HepG2 (cell line): ENCODE results near the gene ATP6V1G2. TPM values are rescaled to one million over a fixed set of nuclear protein-coding genes. Genes with fewer than 3 reads are reported as not detected.

ENCODE experiments used
- ATAC-seq: fragments of 200-7000 bp; cut with Tn5 transposase; 3 replicates; pipeline ENCODE4 v1.9.1; 2020; ENCODE audit warnings: mild to moderate bottlenecking, moderate library complexity
- BruUV-seq: library from RNA; stranded (reverse); fragments of 400-500 nt; replicated peaks from 2 replicates; lab custom pipeline; 2021; lab: Mats Ljungman, UMichigan
- CTCF ChIA-PET: fragments of 300-600 bp; formaldehyde crosslinking; extraction: SDS; loops from one replicate; lab custom pipeline; 2021; ENCODE audit warnings: low total read pairs, inconsistent platforms, low intra/inter-chr PET ratio; lab: Yijun Ruan, JAX
- POLR2A ChIA-PET: fragments of 350-600 bp; sonication (Branson Sonifier 250); formaldehyde crosslinking; loops from one replicate; lab custom pipeline; 2020; ENCODE audit warnings: antibody characterized with exemption, inconsistent platforms; lab: Yijun Ruan, JAX
- DNase-seq: peaks from one replicate; pipeline ENCODE4 v3.0.0-alpha.2; 2015; ENCODE audit warnings: low spot score
- FAIRE-seq: peaks from 3 replicates; lab custom pipeline; 2011; peaks lifted over from hg19 to GRCh38; lab: Jason Lieb, UNC
- H2AFZ ChIP-seq: one replicate; pipeline ENCODE4 v1.6.1; 2011; ENCODE audit warnings: low read length, inconsistent platforms
- H3K27ac ChIP-seq: fragments of 300-600 bp; 3 replicates; pipeline ENCODE4 v1.8.0; 2011; ENCODE audit warnings: mixed run types, mild to moderate bottlenecking, mixed read lengths, low read length, inconsistent platforms; ENCODE audit not compliant: insufficient read depth; ENCODE audit errors: extremely low read length
- H3K27me3 ChIP-seq, 2 experiments: fragments of 200-600 bp in 1 of 2; 2 replicates in 1 of 2; 3 replicates in 1 of 2; pipeline versions ENCODE4 v1.6.0 to v1.8.0; 2011; ENCODE audit warnings: low read length in 2 of 2, mild to moderate bottlenecking in 2 of 2, moderate library complexity in 2 of 2, inconsistent platforms in 1 of 2; ENCODE audit not compliant: insufficient read depth in 2 of 2, control insufficient read depth in 1 of 2
- H3K36me3 ChIP-seq, 2 experiments: fragments of 200-600 bp in 1 of 2; replicated peaks in 1 of 2; 2 replicates in 1 of 2; 3 replicates in 1 of 2; pipeline versions ENCODE4 v1.5.1 to v1.8.0; 2011; ENCODE audit warnings: low read length in 2 of 2, inconsistent platforms in 1 of 2; ENCODE audit not compliant: insufficient read depth in 2 of 2, control insufficient read depth in 1 of 2
- H3K4me1 ChIP-seq: 2 replicates; pipeline ENCODE4 v1.5.1; 2012; ENCODE audit warnings: low read length, inconsistent platforms; ENCODE audit not compliant: insufficient read depth
- H3K4me2 ChIP-seq: 2 replicates; pipeline ENCODE4 v1.6.0; 2011; ENCODE audit warnings: low read depth, low read length, inconsistent platforms
- H3K4me3 ChIP-seq, 3 experiments: fragments of 200-600 bp in 1 of 3; sonication (generic), shearing (Covaris generic) in 1 of 3; replicated peaks in 1 of 3; 2 replicates each; pipeline ENCODE4 v1.5.1; 2011 to 2016; ENCODE audit warnings: low read length in 3 of 3, inconsistent platforms in 2 of 3, low read depth in 2 of 3, mild to moderate bottlenecking in 2 of 3, control low read depth in 1 of 3, mixed read lengths in 1 of 3; ENCODE audit not compliant: insufficient read depth in 1 of 3
- H3K79me2 ChIP-seq: one replicate; pipeline ENCODE4 v1.6.1; 2011; ENCODE audit warnings: low read length, inconsistent platforms; ENCODE audit not compliant: insufficient read depth
- H3K9ac ChIP-seq: 2 replicates; pipeline ENCODE4 v1.6.0; 2011; ENCODE audit warnings: mild to moderate bottlenecking, low read depth, low read length, inconsistent platforms; ENCODE audit not compliant: insufficient read depth
- H3K9me3 ChIP-seq: 2 replicates; pipeline ENCODE4 v1.5.1; 2012; ENCODE audit warnings: mild to moderate bottlenecking, low read length
- H4K20me1 ChIP-seq: 2 replicates; pipeline ENCODE4 v1.6.0; 2011; ENCODE audit warnings: inconsistent platforms, mild to moderate bottlenecking, low read length, moderate library complexity; ENCODE audit not compliant: insufficient read depth
- KLF9 ChIP-seq: IDR thresholded peaks from 2 replicates; pipeline ENCODE4 v1.6.1; 2016; ENCODE audit warnings: low read depth
- MAZ ChIP-seq, 2 experiments: sonication (generic) in 1 of 2; formaldehyde crosslinking in 1 of 2; IDR thresholded peaks; 2 replicates each; pipeline versions ENCODE4 v1.5.0 to v1.6.1; 2012 to 2020; ENCODE audit warnings: low read depth in 2 of 2, mild to moderate bottlenecking in 2 of 2, borderline replicate concordance in 1 of 2, improper control_type of control experiment in 1 of 2, low read length in 1 of 2, missing genetic modification reagents in 1 of 2, moderate library complexity in 1 of 2
- MED13 ChIP-seq: sonication (generic); formaldehyde crosslinking; IDR thresholded peaks from 2 replicates; pipeline ENCODE4 v1.5.0; 2020; ENCODE audit warnings: missing genetic modification reagents
- MLLT10 ChIP-seq: sonication (generic); formaldehyde crosslinking; IDR thresholded peaks from 2 replicates; pipeline ENCODE4 v1.4.0; 2020; ENCODE audit warnings: missing genetic modification reagents
- NFIC ChIP-seq: IDR thresholded peaks from 2 replicates; pipeline ENCODE4 v1.6.1; 2012; ENCODE audit warnings: mild to moderate bottlenecking, low read length, inconsistent platforms
- REXO4 ChIP-seq: sonication (generic); formaldehyde crosslinking; IDR thresholded peaks from 2 replicates; pipeline ENCODE4 v1.8.0; 2022; ENCODE audit warnings: missing genetic modification reagents, mild to moderate bottlenecking, borderline replicate concordance
- ZBTB20 ChIP-seq: sonication (generic); formaldehyde crosslinking; IDR thresholded peaks from 2 replicates; pipeline ENCODE4 v1.8.1; 2023; ENCODE audit warnings: missing genetic modification reagents, low read depth, mild to moderate bottlenecking, borderline replicate concordance
- ZKSCAN8 ChIP-seq: IDR thresholded peaks from 2 replicates; pipeline ENCODE4 v1.6.1; 2016; ENCODE audit warnings: borderline replicate concordance, missing genetic modification reagents, missing compliant biosample characterization
- ZNF703 ChIP-seq: sonication (generic); formaldehyde crosslinking; IDR thresholded peaks from 2 replicates; pipeline ENCODE4 v1.5.1; 2020; ENCODE audit warnings: missing genetic modification reagents, mild to moderate bottlenecking, moderate library complexity, borderline replicate concordance
- ZNF839 ChIP-seq: sonication (generic); formaldehyde crosslinking; IDR thresholded peaks from 2 replicates; pipeline ENCODE4 v1.4.0; 2020; ENCODE audit warnings: missing genetic modification reagents, mild to moderate bottlenecking, borderline replicate concordance
- ZNF879 ChIP-seq: sonication (generic); formaldehyde crosslinking; IDR thresholded peaks from 2 replicates; pipeline ENCODE4 v1.8.1; 2023; ENCODE audit warnings: missing genetic modification reagents
- ZSCAN29 ChIP-seq: sonication (generic); formaldehyde crosslinking; conservative IDR thresholded peaks from 2 replicates; pipeline ENCODE4 v1.4.0; 2020; ENCODE audit warnings: mild to moderate bottlenecking, missing genetic modification reagents
- WGBS: methylation state at CpG from one replicate; pipeline ENCODE4 v1.1.6; 2017; ENCODE audit warnings: low lambda C conversion rate; 5-methylcytosine and 5-hydroxymethylcytosine counted together
- in situ Hi-C: cut with HindIII; loops from 2 replicates; pipeline ENCODE4 v1.10.0; 2017; ENCODE audit warnings: low pct_unique_long_range_greater_than_20kb; ENCODE audit not compliant: extremely low pct_ligation_motif_present
- intact Hi-C: fragments of 100-400 bp; cut with micrococcal nuclease; formaldehyde crosslinking; loops from one replicate; pipeline ENCODE4 v1.10.0; 2022; ENCODE audit not compliant: unreplicated experiment
- polyA plus RNA-seq, 8 experiments: library from polyadenylated mRNA; depleted of rRNA in 3 of 8; stranded (reverse) in 7 of 8; unstranded in 1 of 8; fragments of >200 nt; fragmentation: Illumina TruSeq in 4 of 8; extraction: Trizol in 4 of 8; gene quantifications; 2 replicates each; pipeline versions ENCODE4 v1.2.1 to v1.2.3, GENCODE V29; 2011 to 2016; ENCODE audit warnings: low read depth in 4 of 8, missing spikeins in 1 of 8, mixed read lengths in 1 of 8; ENCODE audit not compliant: insufficient read depth in 1 of 8
- total RNA-seq, 5 experiments: library from RNA; depleted of rRNA; stranded (reverse); fragments of >200 nt; fragmentation: Illumina TruSeq; extraction: Trizol; gene quantifications; 2 replicates each; pipeline ENCODE4 v1.2.3, GENCODE V29; 2016; ENCODE audit warnings: low read depth in 1 of 5
- TF ChIP-seq, protein P1 (sequence below): sonication (generic); formaldehyde crosslinking; IDR thresholded peaks from 2 replicates; pipeline ENCODE4 v1.5.1; 2020; ENCODE audit warnings: missing genetic modification reagents, mild to moderate bottlenecking, borderline replicate concordance

Gene ATP6V1G2
- total and polyA plus RNA-seq, 2 of the 13 experiments (the other 11 are each of a cell fraction or from before 2014, with no cell fraction given): 0.27 to 0.83 TPM

DNA sequence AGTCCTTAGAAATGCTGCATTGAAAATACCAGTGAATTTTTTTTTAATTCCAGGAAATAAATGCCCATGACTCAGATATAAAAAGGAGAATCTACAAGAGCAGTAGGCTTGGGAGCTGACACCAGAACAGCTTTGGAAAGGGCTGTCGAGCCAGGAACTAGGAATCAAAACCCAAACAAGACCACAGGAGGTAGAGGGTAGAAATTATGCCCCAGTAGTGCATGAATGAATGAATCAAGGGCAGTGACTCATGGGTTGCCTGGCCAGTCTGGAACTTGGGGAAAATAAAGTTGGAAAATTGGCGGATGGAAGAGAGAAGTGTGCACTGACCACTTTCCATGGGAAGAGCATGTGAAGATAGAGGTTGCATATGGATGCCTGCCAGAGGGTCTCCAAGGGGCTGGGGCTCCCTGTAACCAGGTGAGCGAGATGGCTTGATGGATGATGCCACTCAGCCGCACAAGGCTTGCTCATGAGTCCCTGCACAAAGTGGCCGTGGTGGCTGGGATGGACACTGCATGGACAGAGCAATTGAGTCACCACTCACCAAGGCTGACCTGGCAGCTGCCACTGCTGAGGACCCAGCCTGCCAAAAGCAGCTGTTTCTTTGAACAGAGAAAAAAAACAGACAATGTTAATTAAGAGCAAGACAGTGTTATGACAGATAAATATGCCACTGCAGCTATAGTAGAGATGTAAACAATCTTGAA, 32.8 kb downstream of the ATP6V1G2 start:
- TF ChIP-seq ZNF703 (CRISPR knock-in tag): no peak
- no peak for TF ChIP-seq MAZ (IDR thresholded peaks at IDR 0.05; ENCODE audit: borderline replicate concordance, low read depth, low read length)
- no peak for TF ChIP-seq MAZ (CRISPR knock-in tag; IDR thresholded peaks at IDR 0.05; ENCODE audit: low read depth)
- no peak for TF ChIP-seq NFIC
- TF ChIP-seq ZNF879 (CRISPR knock-in tag): no peak
- no peak for TF ChIP-seq ZKSCAN8
- TF ChIP-seq, protein P1, sequence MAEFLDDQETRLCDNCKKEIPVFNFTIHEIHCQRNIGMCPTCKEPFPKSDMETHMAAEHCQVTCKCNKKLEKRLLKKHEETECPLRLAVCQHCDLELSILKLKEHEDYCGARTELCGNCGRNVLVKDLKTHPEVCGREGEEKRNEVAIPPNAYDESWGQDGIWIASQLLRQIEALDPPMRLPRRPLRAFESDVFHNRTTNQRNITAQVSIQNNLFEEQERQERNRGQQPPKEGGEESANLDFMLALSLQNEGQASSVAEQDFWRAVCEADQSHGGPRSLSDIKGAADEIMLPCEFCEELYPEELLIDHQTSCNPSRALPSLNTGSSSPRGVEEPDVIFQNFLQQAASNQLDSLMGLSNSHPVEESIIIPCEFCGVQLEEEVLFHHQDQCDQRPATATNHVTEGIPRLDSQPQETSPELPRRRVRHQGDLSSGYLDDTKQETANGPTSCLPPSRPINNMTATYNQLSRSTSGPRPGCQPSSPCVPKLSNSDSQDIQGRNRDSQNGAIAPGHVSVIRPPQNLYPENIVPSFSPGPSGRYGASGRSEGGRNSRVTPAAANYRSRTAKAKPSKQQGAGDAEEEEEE (CRISPR knock-in tag): no peak
- no peak for TF ChIP-seq KLF9 (CRISPR knock-in tag)
- no peak for TF ChIP-seq MED13
- TF ChIP-seq MLLT10 (CRISPR knock-in tag): no peak
- no peak for TF ChIP-seq ZBTB20 (CRISPR knock-in tag)
- TF ChIP-seq REXO4: no peak
- no peak for TF ChIP-seq ZNF839 (CRISPR knock-in tag)
- no peak for TF ChIP-seq ZSCAN29 (CRISPR knock-in tag)
- 30% methylated on average over 4 of the region's 5 CpGs for WGBS
- H3K9me3 ChIP-seq: no peaks in the 10 kb centered on the region
- H3K4me3 ChIP-seq: no peak overlapping the region
- no TSS peak for BruUV-seq
- H3K4me2 ChIP-seq: no peak overlapping the region
- no peak for FAIRE-seq
- intact Hi-C loops: no loop called here
- H3K79me2 ChIP-seq: no peaks in the 10 kb centered on the region
- H3K4me1 ChIP-seq: peaks cover 6% of the 10 kb centered on the region
- H3K27ac ChIP-seq: no peak overlapping the region
- H4K20me1 ChIP-seq: no peaks in the 10 kb centered on the region
- peaks cover 4 to 17% of the 10 kb centered on the region in 2 experiments; a peak in 2 of 5 replicates for H3K27me3 ChIP-seq
- POLR2A ChIA-PET: no interaction called here
- CTCF ChIA-PET: no interaction called here
- ATAC-seq: no peak
- in situ Hi-C loops: no loop called here
- no peak for DNase-seq
- H3K36me3 ChIP-seq: no peaks in the 10 kb centered on the region
- no peak overlapping the region for H3K9ac ChIP-seq
- no peak overlapping the region for H2AFZ ChIP-seq
